Astrocyte of the spinal cord (primary cell): ENCODE measurements around the gene BST1.

Experiments
- DNase-seq: peaks from one replicate; pipeline ENCODE4 v3.0.0; 2011; ENCODE audit warnings: low read depth, low spot score
- H3K4me3 ChIP-seq: 2 replicates; pipeline ENCODE4 v1.5.1; 2011; ENCODE audit warnings: low read depth, mild to moderate bottlenecking, low read length, moderate library complexity
- CTCF ChIP-seq: IDR thresholded peaks from 2 replicates; pipeline ENCODE4 v1.5.1; 2012; ENCODE audit warnings: low read depth, mild to moderate bottlenecking, low read length, inconsistent platforms
- in situ Hi-C: cut with HindIII; loops from 2 replicates; pipeline ENCODE4 v1.10.0; 2017; ENCODE audit warnings: low sequenced_read_pairs

BST1 gene

GRCh38 chr4:15657366-15657765 lies 45.5 kb upstream of the BST1 start:
- H3K4me3 ChIP-seq, result no peak overlapping the region
- TF ChIP-seq CTCF, result no peak
- in situ Hi-C loops, result no loop called here
- no peak for DNase-seq

GRCh38 chr4:15658136-15658770 lies 44.6 kb upstream of the BST1 start:
- H3K4me3 ChIP-seq, result no peak overlapping the region
- DNase-seq, result no peak
- TF ChIP-seq CTCF, result no peak
- in situ Hi-C loops, result no loop called here

- no peak for DNase-seq
- no peak for TF ChIP-seq CTCF
- in situ Hi-C loops, result no loop called here
- H3K4me3 ChIP-seq, result no peak overlapping the region
Observed at GRCh38 chr4:15658781-15659180, 44.1 kb upstream of the BST1 start.

- no peak overlapping the region for H3K4me3 ChIP-seq
- DNase-seq, result no peak
- in situ Hi-C loops, result no loop called here
- no peak for TF ChIP-seq CTCF
Observed at GRCh38 chr4:15659768-15660570, 42.9 kb upstream of the BST1 start.

- in situ Hi-C loops, result no loop called here
- H3K4me3 ChIP-seq, result no peak overlapping the region
- no peak for TF ChIP-seq CTCF
- no peak for DNase-seq
Observed at GRCh38 chr4:15665753-15666365, 37.0 kb upstream of the BST1 start.

GRCh38 chr4:15667006-15667405 lies 35.9 kb upstream of the BST1 start:
- in situ Hi-C loops, result no loop called here
- no peak for DNase-seq
- TF ChIP-seq CTCF, result no peak
- H3K4me3 ChIP-seq, result no peak overlapping the region
